Right lobe of liver (tissue), 6 donors: Measurements from ENCODE around the gene FAM111B. TPM values are rescaled to one million over a fixed set of nuclear protein-coding genes. Genes with fewer than 3 reads are reported as not detected.

Experiments used
- ATAC-seq, 4 donors: fragments of 200-7000 bp; cut with Tn5 transposase; one replicate each; pipeline ENCODE4 v1.9.1; 2020; ENCODE audit warnings: mild to moderate bottlenecking in 4 of 4, moderate library complexity in 4 of 4
- DNase-seq, 3 donors: peaks; one replicate each; pipeline ENCODE4 v3.0.0-alpha.2; 2020
- H3K27ac ChIP-seq, 3 donors: fragments of 200-600 bp; one replicate each; pipeline ENCODE4 v1.8.0; 2022
- H3K27me3 ChIP-seq, 2 donors: fragments of 200-600 bp; one replicate each; pipeline ENCODE4 v1.8.0; 2022
- H3K36me3 ChIP-seq, 4 donors: fragments of 200-600 bp; sonication (generic) in 1 of 4; one replicate each; pipeline versions ENCODE4 v1.5.1 to v1.8.0; 2017 to 2022; ENCODE audit warnings: control low read depth in 1 of 4
- H3K4me1 ChIP-seq, 4 donors: fragments of 200-600 bp; sonication (generic) in 1 of 4; one replicate each; pipeline versions ENCODE4 v1.5.1 to v1.8.0; 2017 to 2022; ENCODE audit warnings: control low read depth in 1 of 4
- H3K4me3 ChIP-seq, 3 donors: fragments of 200-600 bp; one replicate each; pipeline ENCODE4 v1.8.0; 2022
- H3K9me3 ChIP-seq, 4 donors: fragments of 200-600 bp; sonication (generic) in 1 of 4; one replicate each; pipeline versions ENCODE4 v1.5.1 to v1.8.0; 2017 to 2022; ENCODE audit warnings: control low read depth in 1 of 4
- CTCF ChIP-seq, 4 donors: fragments of 200-600 bp in 3 of 4; fragments of 450-650 bp in 1 of 4; IDR thresholded peaks; one replicate each; pipeline versions ENCODE4 v1.5.1 to v1.8.0; 2016 to 2022; ENCODE audit warnings: antibody characterized with exemption in 4 of 4, mild to moderate bottlenecking in 2 of 4
- POLR2A ChIP-seq: fragments of 450-650 bp; IDR thresholded peaks from one replicate; pipeline ENCODE4 v1.6.1; 2017; ENCODE audit warnings: antibody characterized with exemption, mild to moderate bottlenecking
- WGBS: methylation state at CpG from one replicate; pipeline ENCODE4 v1.1.6; 2018; ENCODE audit warnings: low coverage, low lambda C conversion rate; ENCODE audit not compliant: insufficient coverage; ENCODE audit errors: missing lambda C conversion rate; 5-methylcytosine and 5-hydroxymethylcytosine counted together
- intact Hi-C, 2 donors: fragments of 100-400 bp; cut with DNase I; formaldehyde crosslinking; loops; one replicate each; pipeline versions ENCODE4 v1.11.2 to v1.14.1; 2022
- total RNA-seq, 6 experiments: library from RNA; depleted of rRNA in 2 of 6; stranded (reverse); fragments of >200 nt in 2 of 6; fragmentation: NEBNext Ultra II Directional in 3 of 6; extraction: Animal tissue kit (Norgen Biotek cat#: 25700) in 3 of 6; gene quantifications; one replicate each; pipeline versions ENCODE4 v1.1.0 to v1.2.4, GENCODE V29; 2016 to 2023
- donor health status: DM: no; HTN: yes; CAD: no.
- donor health status: DM: no; HTN: no; CAD: no.
- donor health status: DM: no; HTN: no; CAD: no.
- donor health status: DM: no; HTN: yes; CAD: no.
- donor health status: DM: no; HTN: yes; CAD: no.

Gene FAM111B
- total RNA-seq, 6 experiments from 2014 or later = 0.15 to 9.6 (median 1.1) TPM

- Histone ChIP-seq H3K4me3 (peak overlapping the region; percentile 72 to 78 (median 74)), H3K27ac (peak overlapping the region; percentile 78 to 91 (median 79)), H3K36me3 (no peaks in the 10 kb centered on the region), H3K27me3 (no peaks in the 10 kb centered on the region), H3K4me1 (peaks cover 0 to 34% (median 11%) of the 10 kb centered on the region in 4 donors), H3K9me3 (no peaks in the 10 kb centered on the region)
- intact Hi-C loops = loop anchor here in 1 of 2 donors (5.0 kb wide), 1 partner anchor 35 kb away; no protein-coding TSS in a partner anchor
- DNase-seq (peak; percentile 63 to 70 (median 69)), ATAC-seq (peak; percentile 0 to 8 (median 4))
- TF ChIP-seq POLR2A = no peak
- TF ChIP-seq CTCF (IDR thresholded peaks at IDR 0.05) = no peak
- WGBS = 4% methylated on average over 7 of the region's 70 CpGs
These were observed 65.5 kb downstream of the FAM111B start for GRCh38 chr11:59172345-59173079.

GRCh38 chr11:59173080-59173963, 66.3 kb downstream of the FAM111B start:
- Histone ChIP-seq H3K36me3 (no peaks in the 10 kb centered on the region), H3K9me3 (no peaks in the 10 kb centered on the region), H3K4me3 (peak overlapping the region; percentile 72 to 78 (median 74)), H3K27ac (peak overlapping the region; percentile 78 to 91 (median 79)), H3K4me1 (peaks cover 0 to 34% (median 11%) of the 10 kb centered on the region in 4 donors), H3K27me3 (no peaks in the 10 kb centered on the region)
- TF ChIP-seq POLR2A (no peak), CTCF (IDR thresholded peaks at IDR 0.05) (no peak)
- peak; percentile 60 to 68 (median 66) for DNase-seq
- ATAC-seq = peak; percentile 4 to 23 (median 18)
- intact Hi-C loops = loop anchor here in 1 of 2 donors (5.0 kb wide), 1 partner anchor 34 kb away; no protein-coding TSS in a partner anchor
- 6% methylated on average over 28 of the region's 37 CpGs for WGBS

- Histone ChIP-seq H3K4me3 (peak overlapping the region; percentile 72 to 78 (median 74)), H3K4me1 (peaks cover 0 to 34% (median 11%) of the 10 kb centered on the region in 4 donors), H3K27ac (peak overlapping the region; percentile 78 to 91 (median 79)), H3K9me3 (no peaks in the 10 kb centered on the region), H3K27me3 (no peaks in the 10 kb centered on the region), H3K36me3 (no peaks in the 10 kb centered on the region)
- ATAC-seq (peak; percentile 64 to 80 (median 75)), DNase-seq (peak; percentile 76 to 92 (median 88))
- TF ChIP-seq POLR2A (peak; percentile 42), CTCF (IDR thresholded peaks at IDR 0.05) (no peak)
- 14% methylated on average over 6 of the region's 7 CpGs for WGBS
- intact Hi-C loops = loop anchor here in 1 of 2 donors (5.0 kb wide), 1 partner anchor 33 kb away; no protein-coding TSS in a partner anchor
These were observed 67.1 kb downstream of the FAM111B start for GRCh38 chr11:59173964-59174663.

- H3K27ac ChIP-seq = peak overlapping the region; percentile 78 to 91 (median 79)
- peaks cover 0 to 34% (median 11%) of the 10 kb centered on the region in 4 donors for H3K4me1 ChIP-seq
- intact Hi-C loops = loop anchor here in 1 of 2 donors (5.0 kb wide), 1 partner anchor 33 kb away; no protein-coding TSS in a partner anchor
- H3K9me3 ChIP-seq = no peaks in the 10 kb centered on the region
- H3K4me3 ChIP-seq = peak overlapping the region; percentile 0 to 74 (median 15)
- no peaks in the 10 kb centered on the region for H3K36me3 ChIP-seq
- DNase-seq = peak in 2 of 3 donors; percentile 57 to 62
- peak; percentile 22 to 57 (median 49) for ATAC-seq
- TF ChIP-seq POLR2A = peak; percentile 49
- no peak for TF ChIP-seq CTCF (IDR thresholded peaks at IDR 0.05)
- no peaks in the 10 kb centered on the region for H3K27me3 ChIP-seq
- WGBS = 23% methylated on average over 2 of the region's 7 CpGs
These were observed 67.6 kb downstream of the FAM111B start for GRCh38 chr11:59174664-59175033.
